H1 (cell line): ENCODE data around the gene PRPF4. TPM values are rescaled to one million over a fixed set of nuclear protein-coding genes. Genes with fewer than 3 reads are reported as not detected.
A peak's percentile ranks its signal among the peaks of the same experiment; 100 is the strongest.

Experiments
- CTCF ChIA-PET: fragments of 300-600 bp; sonication (Branson Sonifier 250); formaldehyde crosslinking; loops from one replicate; lab custom pipeline; 2021; ENCODE audit not compliant: partially characterized antibody; lab: Charles Lee
- POLR2A ChIA-PET: fragments of 300-600 bp; sonication (Branson Sonifier 250); formaldehyde crosslinking; loops from one replicate; lab custom pipeline; 2021; ENCODE audit warnings: inconsistent platforms; ENCODE audit not compliant: partially characterized antibody; lab: Charles Lee
- DNase-seq, 2 experiments: peaks; one replicate each; pipeline versions ENCODE4 v3.0.0 to v3.0.0-alpha.2; 2010 to 2022; ENCODE audit warnings: low spot score in 2 of 2, low read depth in 1 of 2, mixed read lengths in 1 of 2
- FAIRE-seq: peaks from 2 replicates; lab custom pipeline; 2011; peaks lifted over from hg19 to GRCh38; lab: Jason Lieb, UNC
- H2AFZ ChIP-seq: 2 replicates; pipeline ENCODE4 v1.8.1; 2012; ENCODE audit warnings: low read length, inconsistent platforms
- H2AK5ac ChIP-seq: 2 replicates; pipeline ENCODE4 v1.6.1; 2013; ENCODE audit warnings: low read depth, low read length
- H2BK120ac ChIP-seq: replicated peaks from 2 replicates; pipeline ENCODE3; 2013; ENCODE audit warnings: low read depth, low read length, inconsistent platforms
- H2BK12ac ChIP-seq: 2 replicates; pipeline ENCODE4 v1.6.1; 2013; ENCODE audit warnings: low read depth, low read length
- H2BK15ac ChIP-seq: 2 replicates; pipeline ENCODE4 v1.6.1; 2013; ENCODE audit warnings: low read length
- H2BK20ac ChIP-seq: 2 replicates; pipeline ENCODE4 v1.6.1; 2013; ENCODE audit warnings: low read length
- H2BK5ac ChIP-seq: 2 replicates; pipeline ENCODE4 v1.6.1; 2013; ENCODE audit warnings: low read depth, low read length
- H3K14ac ChIP-seq: 2 replicates; pipeline ENCODE4 v1.6.1; 2013; ENCODE audit warnings: inconsistent platforms; ENCODE audit not compliant: insufficient read length
- H3K18ac ChIP-seq: 2 replicates; pipeline ENCODE4 v1.6.1; 2013; ENCODE audit warnings: low read length; ENCODE audit errors: extremely low read depth
- H3K23ac ChIP-seq: 2 replicates; pipeline ENCODE4 v1.6.1; 2013; ENCODE audit warnings: inconsistent platforms; ENCODE audit not compliant: insufficient read length
- H3K23me2 ChIP-seq: 2 replicates; pipeline ENCODE4 v1.6.1; 2013; ENCODE audit warnings: low read depth, low read length
- H3K27ac ChIP-seq: 2 replicates; pipeline ENCODE4 v1.6.1; 2011; ENCODE audit warnings: low read depth, low read length, inconsistent platforms
- H3K27me3 ChIP-seq, 4 experiments: replicated peaks in 1 of 4; 1 replicate in 1 of 4; 2 replicates in 3 of 4; pipeline versions ENCODE4 v1.6.1 to v1.8.1; 2011 to 2013; ENCODE audit warnings: low read length in 3 of 4, mild to moderate bottlenecking in 3 of 4, inconsistent platforms in 2 of 4, mixed read lengths in 2 of 4, moderate library complexity in 1 of 4; ENCODE audit not compliant: control insufficient read depth in 3 of 4, insufficient read depth in 3 of 4; ENCODE audit errors: extremely low read depth in 1 of 4
- H3K36me3 ChIP-seq, 4 experiments: 2 replicates each; pipeline versions ENCODE4 v1.6.1 to v1.8.1; 2011 to 2013; ENCODE audit warnings: mild to moderate bottlenecking in 4 of 4, low read length in 3 of 4, moderate library complexity in 2 of 4, control low read depth in 1 of 4, inconsistent platforms in 1 of 4; ENCODE audit not compliant: insufficient read depth in 4 of 4, control insufficient read depth in 2 of 4
- H3K4ac ChIP-seq: replicated peaks from 2 replicates; pipeline ENCODE3; 2013; ENCODE audit warnings: low read length, low read depth, mixed read lengths, inconsistent platforms; ENCODE audit not compliant: insufficient read length
- H3K4me1 ChIP-seq, 4 experiments: replicated peaks in 1 of 4; 1 replicate in 1 of 4; 2 replicates in 3 of 4; pipeline versions ENCODE4 v1.6.1 to v1.8.1; 2011 to 2013; ENCODE audit warnings: low read length in 3 of 4, inconsistent platforms in 2 of 4, mixed read lengths in 1 of 4; ENCODE audit not compliant: insufficient read depth in 4 of 4, control insufficient read depth in 3 of 4
- H3K4me2 ChIP-seq, 2 experiments: 2 replicates each; pipeline versions ENCODE4 v1.6.1 to v1.8.1; 2011 to 2013; ENCODE audit warnings: low read depth in 2 of 2, low read length in 2 of 2, control low read depth in 1 of 2, inconsistent platforms in 1 of 2, mild to moderate bottlenecking in 1 of 2; ENCODE audit not compliant: insufficient read depth in 1 of 2
- H3K4me3 ChIP-seq, 4 experiments: fragments of 200-600, 300-600 bp in 1 of 4; sonication (generic), shearing (Covaris generic), sonication (Bioruptor Twin) in 1 of 4; 2 replicates each; pipeline versions ENCODE4 v1.5.1 to v1.8.1; 2011 to 2016; ENCODE audit warnings: low read length in 4 of 4, low read depth in 3 of 4, control low read depth in 2 of 4, inconsistent platforms in 2 of 4, mild to moderate bottlenecking in 2 of 4, mixed read lengths in 1 of 4, moderate library complexity in 1 of 4; ENCODE audit not compliant: insufficient read depth in 2 of 4; ENCODE audit errors: extremely low read depth in 1 of 4
- H3K56ac ChIP-seq: replicated peaks from 2 replicates; pipeline ENCODE3; 2013; ENCODE audit warnings: low read depth, mild to moderate bottlenecking, mixed read lengths, low read length, inconsistent platforms; ENCODE audit not compliant: insufficient read length
- H3K79me1 ChIP-seq: 2 replicates; pipeline ENCODE4 v1.6.1; 2013; ENCODE audit warnings: low read depth, low read length, control low read depth
- H3K79me2 ChIP-seq, 2 experiments: 2 replicates each; pipeline versions ENCODE4 v1.6.1 to v1.8.1; 2012 to 2013; ENCODE audit warnings: low read length in 2 of 2, mild to moderate bottlenecking in 2 of 2, inconsistent platforms in 1 of 2; ENCODE audit not compliant: insufficient read depth in 2 of 2, control insufficient read depth in 1 of 2
- H3K9ac ChIP-seq, 4 experiments: replicated peaks in 1 of 4; 1 replicate in 1 of 4; 2 replicates in 3 of 4; pipeline versions ENCODE4 v1.6.1 to v1.8.1; 2011 to 2013; ENCODE audit warnings: low read depth in 3 of 4, low read length in 3 of 4, control low read depth in 2 of 4, mild to moderate bottlenecking in 2 of 4, moderate library complexity in 2 of 4, inconsistent platforms in 1 of 4; ENCODE audit errors: extremely low read depth in 1 of 4
- H3K9me3 ChIP-seq, 2 experiments: 2 replicates each; pipeline versions ENCODE4 v1.6.1 to v1.8.1; 2012 to 2013; ENCODE audit warnings: mild to moderate bottlenecking in 2 of 2, moderate library complexity in 2 of 2, control low read depth in 1 of 2, inconsistent platforms in 1 of 2, low read depth in 1 of 2, low read length in 1 of 2, mixed read lengths in 1 of 2; ENCODE audit not compliant: insufficient read depth in 2 of 2
- H4K20me1 ChIP-seq, 2 experiments: replicated peaks in 1 of 2; 2 replicates each; pipeline versions ENCODE3 to v1.8.1; 2011 to 2013; ENCODE audit warnings: inconsistent platforms in 2 of 2, low read length in 2 of 2, mild to moderate bottlenecking in 1 of 2; ENCODE audit not compliant: insufficient read depth in 2 of 2, control insufficient read depth in 1 of 2
- H4K5ac ChIP-seq: 2 replicates; pipeline ENCODE4 v1.6.1; 2013; ENCODE audit warnings: low read length, low read depth, mixed read lengths, inconsistent platforms; ENCODE audit not compliant: insufficient read length
- H4K8ac ChIP-seq: 2 replicates; pipeline ENCODE4 v1.8.0; 2013; ENCODE audit warnings: mild to moderate bottlenecking, moderate library complexity, low read length, inconsistent platforms; ENCODE audit not compliant: insufficient read depth; ENCODE audit errors: extremely low read depth
- H4K91ac ChIP-seq: replicated peaks from 2 replicates; pipeline ENCODE3; 2013; ENCODE audit warnings: low read length, mixed read lengths, inconsistent platforms; ENCODE audit not compliant: insufficient read length
- CBX5 ChIP-seq: fragments of 300-800, 300-1000 bp; sonication (generic); IDR thresholded peaks from 2 replicates; pipeline ENCODE4 v1.7.1; 2016; ENCODE audit warnings: antibody characterized with exemption, low read length, low read depth
- CBX8 ChIP-seq: fragments of 300-800, 300-1000 bp; sonication (generic); IDR thresholded peaks from 2 replicates; pipeline ENCODE4 v1.7.1; 2016; ENCODE audit warnings: low read depth, low read length, borderline replicate concordance
- CEBPB ChIP-seq: IDR thresholded peaks from 2 replicates; pipeline ENCODE4 v1.6.1; 2012; ENCODE audit warnings: low read depth, low read length
- CTCF ChIP-seq, 3 experiments: IDR thresholded peaks; 1 replicate in 2 of 3; 2 replicates in 1 of 3; pipeline versions ENCODE4 v1.5.1 to v1.6.1; 2011; ENCODE audit warnings: low read length in 3 of 3, mild to moderate bottlenecking in 3 of 3, inconsistent platforms in 2 of 3, low read depth in 1 of 3, moderate library complexity in 1 of 3; ENCODE audit not compliant: insufficient read depth in 1 of 3; ENCODE audit errors: control extremely low read depth in 1 of 3
- KDM4A ChIP-seq: IDR thresholded peaks from one replicate; pipeline ENCODE4 v1.7.1; 2012; ENCODE audit warnings: low read depth, mild to moderate bottlenecking, moderate library complexity, low read length, inconsistent platforms; ENCODE audit not compliant: severe bottlenecking
- SIN3A ChIP-seq, 2 experiments: IDR thresholded peaks in 1 of 2; conservative IDR thresholded peaks in 1 of 2; 2 replicates each; pipeline ENCODE4 v1.6.1; 2011 to 2012; ENCODE audit warnings: low read length in 2 of 2, improper control_type of control experiment in 1 of 2, low read depth in 1 of 2, mild to moderate bottlenecking in 1 of 2
- SIRT6 ChIP-seq: IDR thresholded peaks from one replicate; pipeline ENCODE4 v1.7.1; 2012; ENCODE audit warnings: low read length, inconsistent platforms
- TBP ChIP-seq: IDR thresholded peaks from 2 replicates; pipeline ENCODE4 v1.6.1; 2011; ENCODE audit warnings: low read depth, low read length, improper control_type of control experiment
- ZNF274 ChIP-seq: IDR thresholded peaks from 2 replicates; pipeline ENCODE4 v1.7.0; 2012; ENCODE audit warnings: low read length, borderline replicate concordance; ENCODE audit errors: extremely low read depth
- WGBS, 2 experiments: shearing (Covaris generic) in 1 of 2; methylation state at CpG; one replicate each; pipeline versions ENCODE4 v1.1.6 to v1.1.7; 2013 to 2015; ENCODE audit warnings: low lambda C conversion rate in 2 of 2, mixed read lengths in 2 of 2, inconsistent platforms in 1 of 2, low coverage in 1 of 2, missing lambda C conversion rate in 1 of 2; ENCODE audit not compliant: insufficient replicate concordance in 2 of 2, insufficient coverage in 1 of 2, insufficient read length in 1 of 2; ENCODE audit errors: extremely low coverage in 1 of 2, missing lambda C conversion rate in 1 of 2; 5-methylcytosine and 5-hydroxymethylcytosine counted together
- polyA plus RNA-seq, 7 experiments: library from polyadenylated mRNA; depleted of rRNA in 3 of 7; stranded (reverse) in 5 of 7; unstranded in 2 of 7; fragments of >200 nt in 5 of 7; fragments of 200-250 nt in 2 of 7; gene quantifications; 1 replicate in 5 of 7; 2 replicates in 1 of 7; 4 replicates in 1 of 7; pipeline versions ENCODE4 v1.2.1 to v1.2.3, GENCODE V29; 2011 to 2013; ENCODE audit warnings: missing spikeins in 2 of 7, mixed read lengths in 2 of 7
- total RNA-seq: library from RNA; stranded (reverse); fragmentation: NEBNext Ultra II Directional; extraction: Animal tissue kit (Norgen Biotek cat#: 25700); gene quantifications from 2 replicates; pipeline ENCODE4 v1.2.1, GENCODE V29; 2021

PRPF4 gene
- total and polyA plus RNA-seq, 2 of the 8 experiments (the other 6 are each of a cell fraction or from before 2014, with no cell fraction given) = 15.2 to 33.4 TPM

- H3K4me1 ChIP-seq = 0 out of 7 replicates have a peak, but pooled peaks cover 0 to 4% (median 0%) of the 10 kb centered on the region in 4 experiments
- H3K79me2 ChIP-seq = no peaks in the 10 kb centered on the region
- H3K36me3 ChIP-seq = no peaks in the 10 kb centered on the region
- H3K4me2 ChIP-seq = no peak overlapping the region
- H4K8ac ChIP-seq = peak overlapping the region; percentile 83; the same call in 1 of the 2 replicates
- DNase-seq (no peak), FAIRE-seq (no peak)
- H3K56ac ChIP-seq = no peak overlapping the region
- no peaks in the 10 kb centered on the region for H3K23me2 ChIP-seq
- H2AFZ ChIP-seq = no peak overlapping the region
- no peak overlapping the region for H3K4me3 ChIP-seq
- no peaks in the 10 kb centered on the region for H3K79me1 ChIP-seq
- ChIA-PET POLR2A (interaction anchor here (0.6 to 2.1 kb wide), 3 partner anchors 9 to 51 kb away, joined by 3 to 6 read pairs (median 3); no protein-coding TSS in a partner anchor), CTCF (interaction anchor here (0.6 to 3.1 kb wide), 6 partner anchors 11 to 359 kb away, joined by 3 to 16 read pairs (median 3); no protein-coding TSS in a partner anchor)
- H3K23ac ChIP-seq = no peak overlapping the region
- H4K91ac ChIP-seq = no peak overlapping the region
- H3K27me3 ChIP-seq = peaks cover 0 to 2% (median 0%) of the 10 kb centered on the region in 4 experiments; a peak in 1 of 7 replicates
- no peak overlapping the region for H3K18ac ChIP-seq
- no peak overlapping the region for H2AK5ac ChIP-seq
- no peak overlapping the region for H2BK20ac ChIP-seq
- H2BK120ac ChIP-seq = no peak overlapping the region
- no peak overlapping the region for H2BK12ac ChIP-seq
- no peak overlapping the region for H3K9ac ChIP-seq
- H2BK5ac ChIP-seq = no peak overlapping the region
- no peak overlapping the region for H4K5ac ChIP-seq
- H2BK15ac ChIP-seq = no peak overlapping the region
- H3K9me3 ChIP-seq = no peaks in the 10 kb centered on the region
- no peak overlapping the region for H3K14ac ChIP-seq
- 90% methylated on average over 15 of the region's 15 CpGs; no CpG with 5 or more reads in 1 of the 2 experiments for WGBS, 2 experiments
- H3K27ac ChIP-seq = no peak overlapping the region
- peaks cover 0 to 1% of the 10 kb centered on the region in 2 experiments for H4K20me1 ChIP-seq
- H3K4ac ChIP-seq = no peak overlapping the region
- TF ChIP-seq TBP (no peak), SIN3A (conservative IDR thresholded peaks at IDR 0.05 in 1 of 2, IDR thresholded peaks at IDR 0.05 in 1 of 2; ENCODE audit: low read depth in 1 of 2, low read length in 2 of 2) (no peak), ZNF274 (no peak), SIRT6 (no peak), KDM4A (no peak), CTCF (IDR thresholded peaks at IDR 0.05; ENCODE audit: control extremely low read depth in 1 of 3, insufficient read depth in 1 of 3, low read depth in 1 of 3, low read length in 3 of 3) (no peak), CBX8 (no peak), CBX5 (no peak), CEBPB (no peak)
Observed at GRCh38 chr9:113298924-113299770, 23.7 kb downstream of the PRPF4 start.
